GM23248 (cell line): Measurements from ENCODE around the gene NUTM2A. TPM values are rescaled to one million over a fixed set of nuclear protein-coding genes. Genes with fewer than 3 reads are reported as not detected.
"Not testable (repeated sequence)": the region's sequence is repeated elsewhere in the genome, so short reads cannot be mapped to it uniquely, and the experiment has no call there.

Experiments used
- DNase-seq: peaks from one replicate; pipeline ENCODE4 v3.0.0-alpha.2; 2015
- H2AFZ ChIP-seq: fragments of 200-600 bp; sonication (generic); 2 replicates; pipeline ENCODE4 v1.6.1; 2016; ENCODE audit warnings: antibody characterized with exemption
- H3F3A ChIP-seq: fragments of 200-600 bp; sonication (generic); 2 replicates; pipeline ENCODE4 v1.6.1; 2016; ENCODE audit warnings: mild to moderate bottlenecking, antibody characterized with exemption, mixed run types; ENCODE audit not compliant: insufficient read depth
- H3K27ac ChIP-seq: fragments of 200-600 bp; sonication (generic); 2 replicates; pipeline ENCODE4 v1.5.1; 2016; ENCODE audit warnings: mild to moderate bottlenecking
- H3K27me3 ChIP-seq: fragments of 200-600 bp; sonication (generic); replicated peaks from 2 replicates; pipeline ENCODE4 v1.6.1; 2016; ENCODE audit warnings: mild to moderate bottlenecking; ENCODE audit not compliant: insufficient read depth
- H3K36me3 ChIP-seq: fragments of 200-600 bp; sonication (generic); 2 replicates; pipeline ENCODE4 v1.6.1; 2016; ENCODE audit warnings: low read depth, mild to moderate bottlenecking
- H3K4me1 ChIP-seq: fragments of 200-600 bp; sonication (generic); 2 replicates; pipeline ENCODE4 v1.6.1; 2016; ENCODE audit warnings: mild to moderate bottlenecking; ENCODE audit not compliant: insufficient read depth
- H3K4me2 ChIP-seq: fragments of 200-600 bp; sonication (generic); one replicate; pipeline ENCODE4 v1.6.1; 2016; ENCODE audit warnings: mild to moderate bottlenecking; ENCODE audit not compliant: unreplicated experiment
- H3K4me3 ChIP-seq: fragments of 200-600 bp; sonication (generic); 2 replicates; pipeline ENCODE4 v1.5.1; 2016; ENCODE audit warnings: mild to moderate bottlenecking
- H3K79me2 ChIP-seq: fragments of 200-600 bp; sonication (generic); 2 replicates; pipeline ENCODE4 v1.6.1; 2016; ENCODE audit warnings: mild to moderate bottlenecking; ENCODE audit not compliant: insufficient read depth
- H3K9ac ChIP-seq: fragments of 200-600 bp; sonication (generic); 2 replicates; pipeline ENCODE4 v1.6.1; 2016; ENCODE audit warnings: mild to moderate bottlenecking
- H3K9me2 ChIP-seq: fragments of 200-600 bp; sonication (generic); 2 replicates; pipeline ENCODE4 v1.6.1; 2016; ENCODE audit warnings: mixed run types, mild to moderate bottlenecking, moderate library complexity; ENCODE audit not compliant: insufficient read depth
- H3K9me3 ChIP-seq: fragments of 200-600 bp; sonication (generic); one replicate; pipeline ENCODE4 v1.6.1; 2017; ENCODE audit warnings: low read depth
- H4K20me1 ChIP-seq: fragments of 200-600 bp; sonication (generic); 2 replicates; pipeline ENCODE4 v1.6.0; 2016; ENCODE audit not compliant: insufficient read depth
- WGBS, 2 experiments: methylation state at CpG; one replicate each; pipeline ENCODE4 v1.1.6; 2015 to 2017; ENCODE audit warnings: low lambda C conversion rate in 2 of 2, low coverage in 1 of 2; ENCODE audit errors: missing lambda C conversion rate in 2 of 2; 5-methylcytosine and 5-hydroxymethylcytosine counted together
- in situ Hi-C: fragments of 300-500 bp; cut with MboI; formaldehyde crosslinking; loops from 2 replicates; pipeline ENCODE4 v1.15.0; 2020
- polyA plus RNA-seq: library from polyadenylated mRNA; unstranded; fragments of >200 nt; fragmentation: Nextera tagmentation; extraction: Ambion mirVana; gene quantifications from 2 replicates; pipeline ENCODE4 v1.2.1, GENCODE V29; 2016
- total RNA-seq: library from RNA; depleted of rRNA; stranded (reverse); fragments of >200 nt; shearing (Covaris generic); gene quantifications from 2 replicates; pipeline ENCODE4 v1.2.3, GENCODE V29; 2014; rRNA removed

Gene NUTM2A, protein sequence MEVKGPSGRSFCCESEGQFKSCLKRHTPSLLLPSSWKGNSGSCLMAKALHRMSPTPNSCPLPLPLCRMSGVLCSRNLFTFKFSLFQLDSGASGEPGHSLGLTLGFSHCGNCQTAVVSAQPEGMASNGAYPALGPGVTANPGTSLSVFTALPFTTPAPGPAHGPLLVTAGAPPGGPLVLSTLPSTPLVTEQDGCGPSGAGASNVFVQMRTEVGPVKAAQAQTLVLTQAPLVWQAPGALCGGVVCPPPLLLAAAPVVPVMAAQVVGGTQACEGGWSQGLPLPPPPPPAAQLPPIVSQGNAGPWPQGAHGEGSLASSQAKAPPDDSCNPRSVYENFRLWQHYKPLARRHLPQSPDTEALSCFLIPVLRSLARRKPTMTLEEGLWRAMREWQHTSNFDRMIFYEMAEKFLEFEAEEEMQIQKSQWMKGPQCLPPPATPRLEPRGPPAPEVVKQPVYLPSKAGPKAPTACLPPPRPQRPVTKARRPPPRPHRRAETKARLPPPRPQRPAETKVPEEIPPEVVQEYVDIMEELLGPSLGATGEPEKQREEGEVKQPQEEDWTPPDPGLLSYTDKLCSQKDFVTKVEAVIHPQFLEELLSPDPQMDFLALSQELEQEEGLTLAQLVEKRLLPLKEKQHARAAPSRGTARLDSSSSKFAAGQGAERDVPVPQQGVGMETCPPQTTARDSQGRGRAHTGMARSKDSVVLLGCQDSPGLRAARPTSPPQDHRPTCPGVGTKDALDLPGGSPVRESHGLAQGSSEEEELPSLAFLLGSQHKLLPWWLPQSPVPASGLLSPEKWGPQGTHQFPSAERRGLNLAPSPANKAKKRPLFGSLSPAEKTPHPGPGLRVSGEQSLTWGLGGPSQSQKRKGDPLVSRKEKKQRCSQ
- total RNA-seq = 0.11 and 1.0 TPM in 2 replicates
- not detected in 2 replicates for polyA plus RNA-seq

DNA sequence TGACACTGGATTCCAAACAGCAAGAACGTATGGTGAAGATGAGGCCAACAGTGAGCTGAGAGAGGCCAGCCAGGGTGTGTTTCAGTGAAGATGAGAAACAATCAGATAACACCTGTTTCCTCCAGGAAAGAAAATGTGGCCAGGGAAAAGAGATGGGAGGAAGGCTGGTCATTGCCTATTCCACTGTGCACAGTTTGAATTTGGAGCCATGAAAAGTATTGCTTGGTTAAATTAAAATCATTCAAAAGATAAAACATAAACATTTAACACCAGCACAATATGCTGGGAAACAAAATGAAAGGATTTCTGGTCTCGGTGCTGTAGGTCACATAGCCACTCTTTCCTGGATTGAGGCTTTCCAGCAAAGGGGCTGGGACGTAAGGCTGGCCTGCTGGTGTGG, at the start of gene NUTM2A:
Gene NUTM2A (plus strand): TSS at position 301 of the 400 bp plus-strand sequence. CDS start 383 bp downstream, outside the sequence.
- H3K4me2 ChIP-seq, H2AFZ ChIP-seq, H4K20me1 ChIP-seq, H3K9me3 ChIP-seq, H3K9me2 ChIP-seq, H3K27ac ChIP-seq, H3K4me3 ChIP-seq, in situ Hi-C loops, H3K9ac ChIP-seq, H3K27me3 ChIP-seq, DNase-seq, H3K36me3 ChIP-seq, H3K79me2 ChIP-seq, H3F3A ChIP-seq, H3K4me1 ChIP-seq: not testable (repeated sequence)
- WGBS, 2 experiments = no CpG with 5 or more reads among the region's 3 CpGs

DNA sequence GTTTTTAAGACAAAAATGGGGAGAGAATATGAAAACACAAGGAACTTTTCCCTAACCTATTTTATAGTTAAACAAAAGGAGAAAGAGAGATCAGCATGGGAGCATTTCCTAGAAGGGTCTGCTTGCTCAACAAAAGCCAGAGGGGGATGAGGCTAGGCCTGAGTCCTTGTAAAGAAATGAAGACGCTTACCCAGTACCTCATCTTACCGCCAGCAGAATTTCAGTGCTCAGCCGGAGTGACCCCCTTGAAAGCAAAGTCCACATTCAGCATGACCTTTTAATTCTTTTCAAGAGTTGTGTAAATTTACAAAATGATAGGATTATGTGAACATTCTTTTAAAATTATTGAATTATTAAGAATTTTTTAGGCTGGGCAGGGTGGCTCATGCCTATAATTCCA, 47.7 kb upstream of the NUTM2A start:
- H3K4me3 ChIP-seq, DNase-seq, H3K27ac ChIP-seq, H3K9me3 ChIP-seq, H4K20me1 ChIP-seq, H3K9ac ChIP-seq, H3K79me2 ChIP-seq, H3K9me2 ChIP-seq, H3K27me3 ChIP-seq, H3F3A ChIP-seq, H2AFZ ChIP-seq, H3K4me1 ChIP-seq, in situ Hi-C loops, H3K4me2 ChIP-seq: not testable (repeated sequence)
- 98 to 100% methylated on average over 1 to 3 of the region's 3 CpGs for WGBS, 2 experiments
- peaks cover 16% of the 10 kb centered on the region; the same call in 1 of the 2 replicates for H3K36me3 ChIP-seq

DNA sequence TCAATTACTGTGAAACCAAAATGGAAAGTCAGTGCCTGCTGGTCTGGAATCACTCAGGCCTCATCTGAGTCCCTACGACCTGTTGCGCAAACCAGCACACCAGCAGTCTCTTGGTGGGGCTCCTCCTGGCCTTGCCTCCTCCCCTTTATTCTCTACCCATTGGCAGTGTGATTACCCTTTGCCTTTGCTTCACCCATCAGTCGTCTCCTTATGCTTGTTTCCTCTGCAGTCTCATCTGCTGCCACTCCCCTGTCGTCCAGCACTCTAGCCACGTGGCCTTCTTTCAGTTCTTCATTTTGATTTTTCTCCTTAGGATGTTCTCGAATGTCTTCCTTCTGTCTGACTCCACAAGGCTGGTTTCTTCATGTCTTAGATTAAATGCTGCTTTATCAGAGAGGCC, 40.8 kb upstream of the NUTM2A start:
- H3K4me3 ChIP-seq, DNase-seq, H3K4me2 ChIP-seq, H4K20me1 ChIP-seq, H3K9me2 ChIP-seq, H2AFZ ChIP-seq, H3K9ac ChIP-seq, H3K27ac ChIP-seq, H3F3A ChIP-seq, H3K27me3 ChIP-seq, in situ Hi-C loops, H3K4me1 ChIP-seq, H3K79me2 ChIP-seq, H3K9me3 ChIP-seq: not testable (repeated sequence)
- H3K36me3 ChIP-seq = peaks cover 17% of the 10 kb centered on the region
- 93 to 96% methylated on average over 6 of the region's 6 CpGs for WGBS, 2 experiments

DNA sequence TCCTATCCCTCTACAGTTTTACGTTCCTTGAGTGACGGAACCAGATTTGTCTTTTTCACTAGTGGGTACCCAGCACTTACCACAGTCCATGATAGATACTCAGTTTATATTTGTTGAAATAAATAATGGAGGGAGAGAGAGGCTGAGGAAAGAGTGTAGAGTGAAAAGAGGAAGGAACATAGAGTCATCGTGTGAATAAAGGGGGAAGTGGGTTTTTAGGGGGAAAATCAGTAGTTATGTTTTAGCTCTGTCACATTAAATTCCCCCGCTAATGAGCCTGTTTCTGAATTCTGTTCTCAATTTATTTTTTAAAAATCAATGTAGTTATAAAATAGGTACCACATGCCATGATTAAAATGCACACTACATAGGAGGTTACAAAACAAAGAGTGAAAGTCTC, 39.2 kb upstream of the NUTM2A start:
- H3K4me2 ChIP-seq, H3K27me3 ChIP-seq, H3F3A ChIP-seq, H3K4me3 ChIP-seq, H3K27ac ChIP-seq, H3K9ac ChIP-seq, H2AFZ ChIP-seq, H3K9me3 ChIP-seq, H3K79me2 ChIP-seq, H3K9me2 ChIP-seq, DNase-seq, H4K20me1 ChIP-seq, H3K4me1 ChIP-seq, in situ Hi-C loops, H3K36me3 ChIP-seq: not testable (repeated sequence)
- WGBS, 2 experiments = 100% methylated on average over 2 to 4 of the region's 4 CpGs

DNA sequence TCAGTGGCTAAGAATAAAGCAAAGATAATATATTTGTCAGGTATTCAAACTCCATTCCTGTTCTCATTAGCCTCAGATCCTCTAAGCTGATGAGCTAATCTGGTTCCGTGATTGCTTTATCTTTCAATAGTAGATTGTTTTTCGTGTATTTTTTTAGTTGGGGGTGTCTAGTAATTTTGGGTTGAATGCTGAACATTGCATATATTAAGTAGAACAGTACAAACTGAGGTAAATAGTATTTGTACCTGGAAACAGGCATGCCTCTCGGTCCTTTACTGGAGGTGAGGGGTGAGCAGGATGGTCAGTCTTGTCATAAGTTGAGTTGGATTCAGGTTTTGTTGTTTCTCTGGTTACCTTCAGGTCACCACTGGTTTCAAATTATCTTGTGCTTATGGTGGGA, 37.7 kb upstream of the NUTM2A start:
- H3K79me2 ChIP-seq, H3K9me3 ChIP-seq, H3K36me3 ChIP-seq, H4K20me1 ChIP-seq, H3K4me3 ChIP-seq, DNase-seq, H3K27me3 ChIP-seq, in situ Hi-C loops, H3K9me2 ChIP-seq, H2AFZ ChIP-seq, H3K4me2 ChIP-seq, H3K4me1 ChIP-seq, H3K27ac ChIP-seq, H3K9ac ChIP-seq, H3F3A ChIP-seq: not testable (repeated sequence)
- 97 to 100% methylated on average over 3 of the region's 3 CpGs for WGBS, 2 experiments

DNA sequence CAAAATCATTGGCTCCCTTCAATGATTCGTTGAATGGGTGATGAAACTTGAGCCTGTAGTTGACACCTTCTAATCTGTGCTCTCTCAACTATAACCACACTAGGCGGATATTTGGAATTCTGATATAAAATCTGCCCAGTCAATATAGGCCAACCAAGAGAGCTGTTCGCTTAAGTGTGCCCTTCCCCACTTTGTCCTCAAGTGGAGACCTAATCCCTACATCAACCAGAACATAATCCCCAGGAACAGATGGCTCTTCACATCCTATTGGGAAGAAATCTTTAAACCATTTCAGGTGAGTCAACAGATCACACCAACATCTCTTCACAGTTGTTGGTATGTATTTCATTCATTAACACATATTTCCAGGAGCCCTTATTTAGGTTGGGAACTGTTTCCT, 33.4 kb upstream of the NUTM2A start:
- H3F3A ChIP-seq, H3K27ac ChIP-seq, DNase-seq, H3K27me3 ChIP-seq, H3K4me1 ChIP-seq, H3K4me2 ChIP-seq, in situ Hi-C loops, H3K9me2 ChIP-seq, H4K20me1 ChIP-seq, H2AFZ ChIP-seq, H3K9ac ChIP-seq, H3K36me3 ChIP-seq, H3K4me3 ChIP-seq, H3K79me2 ChIP-seq, H3K9me3 ChIP-seq: not testable (repeated sequence)
- 85 to 100% methylated on average over 2 to 3 of the region's 3 CpGs for WGBS, 2 experiments

DNA sequence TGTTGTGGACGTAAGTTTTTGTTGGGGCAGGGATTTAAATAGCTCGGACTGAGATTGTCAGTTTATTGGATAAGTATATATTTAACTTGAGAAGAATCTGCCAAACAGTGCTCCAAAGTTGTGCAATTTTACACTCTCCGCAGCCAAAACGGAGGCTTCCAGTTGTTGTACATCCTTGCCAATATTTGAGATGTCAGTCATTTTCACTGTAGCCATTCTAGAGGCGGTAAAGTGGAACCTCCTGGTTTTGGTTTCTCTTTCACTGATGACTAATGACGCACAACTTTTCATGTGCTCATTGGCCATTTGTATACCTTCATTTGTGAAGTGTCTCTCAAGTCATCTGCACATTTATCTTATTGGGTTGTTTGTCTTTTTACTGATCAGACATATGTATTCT, 24.3 kb upstream of the NUTM2A start:
- peak overlapping the region; percentile 59 for H2AFZ ChIP-seq
- H3K27ac ChIP-seq = peak overlapping the region; percentile 28
- not testable (repeated sequence) for H3K79me2 ChIP-seq, H3K27me3 ChIP-seq, H3K9me3 ChIP-seq, H3F3A ChIP-seq, H3K36me3 ChIP-seq, H4K20me1 ChIP-seq, H3K4me1 ChIP-seq, H3K9me2 ChIP-seq
- peak overlapping the region; percentile 79 for H3K4me2 ChIP-seq
- WGBS, 2 experiments = 2 to 3% methylated on average over 6 of the region's 6 CpGs
- in situ Hi-C loops = loop anchor here (25.0 kb wide), 1 partner anchor 311 kb away; the partner anchor contains the start of gene MINPP1
- DNase-seq = peak; percentile 85
- H3K4me3 ChIP-seq = peak overlapping the region; percentile 70
- peak overlapping the region; percentile 68 for H3K9ac ChIP-seq
